HUES48 (cell line): ENCODE data around the gene TNKS2.
"Not testable (repeated sequence)": the region's sequence is repeated elsewhere in the genome, so short reads cannot be mapped to it uniquely, and the experiment has no call there.

Experiments
- H3K27ac ChIP-seq: one replicate; pipeline ENCODE4 v1.7.0; 2013; ENCODE audit warnings: low read depth, low read length, inconsistent platforms
- H3K27me3 ChIP-seq: 2 replicates; pipeline ENCODE4 v1.6.1; 2013; ENCODE audit warnings: mild to moderate bottlenecking, low read length; ENCODE audit not compliant: control insufficient read depth, insufficient read depth
- H3K36me3 ChIP-seq: 2 replicates; pipeline ENCODE4 v1.6.1; 2013; ENCODE audit warnings: low read length; ENCODE audit not compliant: control insufficient read depth, insufficient read depth
- H3K4me1 ChIP-seq: 2 replicates; pipeline ENCODE4 v1.6.1; 2013; ENCODE audit warnings: mild to moderate bottlenecking, low read length; ENCODE audit not compliant: control insufficient read depth, insufficient read depth
- H3K4me3 ChIP-seq: 2 replicates; pipeline ENCODE4 v1.5.1; 2013; ENCODE audit warnings: mild to moderate bottlenecking, low read depth, low read length
- H3K9ac ChIP-seq: 2 replicates; pipeline ENCODE4 v1.6.1; 2013; ENCODE audit warnings: mild to moderate bottlenecking, low read depth, low read length, moderate library complexity
- H3K9me3 ChIP-seq: 2 replicates; pipeline ENCODE4 v1.6.1; 2013; ENCODE audit warnings: low read length; ENCODE audit not compliant: control insufficient read depth, insufficient read depth

Gene TNKS2

GRCh38 chr10:91891125-91892001 is 93.1 kb downstream of the TNKS2 start:
- H3K36me3 ChIP-seq, result no peaks in the 10 kb centered on the region
- H3K4me1 ChIP-seq, result peaks cover 18% of the 10 kb centered on the region
- H3K4me3 ChIP-seq, result no peak overlapping the region
- H3K9ac ChIP-seq, result no peak overlapping the region
- no peak overlapping the region for H3K27ac ChIP-seq
- H3K9me3 ChIP-seq, result no peaks in the 10 kb centered on the region
- no peaks in the 10 kb centered on the region for H3K27me3 ChIP-seq

DNA sequence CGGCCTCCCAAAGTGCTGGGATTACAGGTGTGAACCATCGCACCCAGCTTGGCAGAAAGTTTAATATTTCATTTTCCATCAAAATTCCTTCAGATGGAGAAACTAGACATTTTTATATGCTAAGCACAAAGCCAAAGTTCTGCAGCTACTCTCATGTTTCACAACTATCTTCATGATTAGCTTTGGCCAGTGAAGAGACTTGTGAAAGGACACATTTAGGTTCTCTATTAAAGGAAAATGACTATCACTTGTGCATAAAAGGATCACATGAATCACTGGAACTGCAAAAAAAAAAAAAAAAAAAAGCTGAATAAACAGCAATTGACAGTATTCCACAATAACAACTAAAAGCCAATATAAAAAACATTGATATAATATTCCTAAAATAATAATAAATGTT is 94.8 kb downstream of the TNKS2 start:
- Histone ChIP-seq H3K9me3 (no peaks in the 10 kb centered on the region), H3K27me3 (no peaks in the 10 kb centered on the region), H3K9ac (no peak overlapping the region), H3K36me3 (no peaks in the 10 kb centered on the region), H3K27ac (no peak overlapping the region), H3K4me3 (no peak overlapping the region), H3K4me1 (peaks cover 5% of the 10 kb centered on the region)

DNA sequence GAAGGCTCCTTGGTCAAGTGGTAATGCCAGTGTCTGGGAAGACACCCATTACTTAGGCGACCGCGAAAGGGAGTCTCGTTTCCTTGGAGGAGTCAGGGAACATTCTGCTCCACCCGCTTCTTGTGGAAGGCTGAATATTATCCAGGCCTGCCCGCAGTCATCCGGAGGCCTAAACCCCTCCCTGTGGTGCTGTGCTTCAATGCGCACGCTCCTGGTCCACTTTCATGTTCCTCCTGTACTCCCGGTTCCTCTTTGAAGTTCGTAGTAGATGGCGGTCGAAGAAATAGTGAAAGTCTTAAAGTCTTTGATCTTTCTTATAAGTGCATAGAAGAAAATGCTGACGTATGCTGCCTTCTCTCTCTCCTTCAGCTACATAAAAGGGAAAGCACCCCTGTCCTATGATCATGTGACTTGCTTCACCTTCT is 96.0 kb downstream of the TNKS2 start:
- H3K9me3 ChIP-seq, H3K4me3 ChIP-seq, H3K9ac ChIP-seq, H3K36me3 ChIP-seq, H3K27ac ChIP-seq, H3K27me3 ChIP-seq, H3K4me1 ChIP-seq: not testable (repeated sequence)

- H3K9ac ChIP-seq, result no peak overlapping the region
- no peaks in the 10 kb centered on the region for H3K9me3 ChIP-seq
- no peaks in the 10 kb centered on the region for H3K4me1 ChIP-seq
- no peak overlapping the region for H3K27ac ChIP-seq
- H3K27me3 ChIP-seq, result no peaks in the 10 kb centered on the region
- no peak overlapping the region for H3K4me3 ChIP-seq
- H3K36me3 ChIP-seq, result no peaks in the 10 kb centered on the region
These were observed 98.1 kb downstream of the TNKS2 start for GRCh38 chr10:91896212-91896756.

DNA sequence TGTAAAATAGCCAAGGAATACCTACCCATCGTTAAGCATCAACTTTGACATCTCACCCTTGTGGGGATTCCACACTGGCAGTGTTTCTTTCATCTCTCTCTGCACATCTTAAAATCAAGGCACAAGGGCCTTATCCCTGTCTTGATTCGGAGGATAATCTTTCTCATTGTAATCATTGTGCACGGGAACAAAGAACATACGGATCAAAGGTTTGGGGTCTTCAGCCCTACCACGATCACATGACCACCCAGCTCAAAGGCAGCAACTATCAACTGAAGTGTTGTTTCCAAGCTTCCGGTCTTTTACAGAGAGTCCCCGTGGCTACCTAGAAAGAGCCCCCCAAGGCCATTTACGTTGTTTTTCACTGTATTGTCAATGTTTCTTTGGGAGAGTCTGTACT is 99.2 kb downstream of the TNKS2 start:
- H3K27ac ChIP-seq, result no peak overlapping the region
- H3K4me1 ChIP-seq, result peaks cover 6% of the 10 kb centered on the region; the same call in 1 of the 2 replicates
- H3K4me3 ChIP-seq, result no peak overlapping the region
- no peaks in the 10 kb centered on the region for H3K9me3 ChIP-seq
- no peaks in the 10 kb centered on the region for H3K36me3 ChIP-seq
- H3K27me3 ChIP-seq, result no peaks in the 10 kb centered on the region
- H3K9ac ChIP-seq, result no peak overlapping the region

DNA sequence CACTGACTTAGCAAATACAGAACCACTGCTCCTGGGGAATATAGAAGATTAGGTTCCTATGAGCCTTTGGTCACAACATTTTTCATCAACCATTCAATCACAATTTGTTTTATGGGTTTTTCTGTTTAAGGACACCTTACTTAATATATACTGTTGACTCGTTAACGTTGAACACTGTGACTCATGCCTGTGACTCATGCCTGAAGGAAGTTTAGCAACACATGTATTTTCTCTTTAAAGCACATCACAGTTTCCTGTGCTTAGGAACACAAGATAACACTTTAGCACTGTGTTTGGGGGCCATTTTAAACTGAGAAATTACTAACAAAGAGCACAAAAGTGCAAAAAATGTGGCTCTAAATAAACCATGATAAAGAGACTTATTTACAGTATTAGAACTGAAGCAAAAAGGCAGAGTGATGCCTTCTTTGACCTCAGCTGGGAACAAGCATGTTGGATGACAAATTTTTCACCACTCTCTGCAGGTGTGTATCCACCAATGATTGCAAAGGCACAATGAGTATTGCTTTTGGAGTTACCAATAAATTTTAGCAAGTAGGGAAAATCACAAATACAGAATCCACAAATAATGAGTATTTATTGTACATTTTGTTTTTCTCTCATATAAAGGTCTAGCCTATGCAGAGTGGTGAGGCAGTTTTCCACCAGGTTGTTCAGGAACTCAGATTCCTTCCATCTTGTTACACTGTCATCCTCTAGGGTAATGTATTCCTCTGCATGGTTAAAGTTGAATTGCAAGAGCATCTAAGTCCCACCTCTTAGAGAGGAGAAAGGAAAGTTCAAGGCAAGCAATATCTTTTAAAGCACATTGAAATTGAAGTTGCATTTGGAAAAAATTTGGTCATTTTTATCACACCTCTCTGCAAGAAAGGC is 103.8 kb downstream of the TNKS2 start:
- Histone ChIP-seq H3K36me3 (peaks cover 13% of the 10 kb centered on the region), H3K27ac (peak overlapping the region; percentile 73), H3K4me1 (peaks cover 9% of the 10 kb centered on the region; the same call in 1 of the 2 replicates), H3K4me3 (no peak overlapping the region), H3K27me3 (no peaks in the 10 kb centered on the region), H3K9ac (no peak overlapping the region), H3K9me3 (no peaks in the 10 kb centered on the region)

- Histone ChIP-seq H3K9me3 (no peaks in the 10 kb centered on the region), H3K27ac (no peak overlapping the region), H3K36me3 (peaks cover 16% of the 10 kb centered on the region), H3K4me1 (peaks cover 14% of the 10 kb centered on the region; the same call in 1 of the 2 replicates), H3K9ac (no peak overlapping the region), H3K4me3 (peak overlapping the region; percentile 88), H3K27me3 (no peaks in the 10 kb centered on the region)
These were observed 108.9 kb downstream of the TNKS2 start for GRCh38 chr10:91907033-91907594.

DNA sequence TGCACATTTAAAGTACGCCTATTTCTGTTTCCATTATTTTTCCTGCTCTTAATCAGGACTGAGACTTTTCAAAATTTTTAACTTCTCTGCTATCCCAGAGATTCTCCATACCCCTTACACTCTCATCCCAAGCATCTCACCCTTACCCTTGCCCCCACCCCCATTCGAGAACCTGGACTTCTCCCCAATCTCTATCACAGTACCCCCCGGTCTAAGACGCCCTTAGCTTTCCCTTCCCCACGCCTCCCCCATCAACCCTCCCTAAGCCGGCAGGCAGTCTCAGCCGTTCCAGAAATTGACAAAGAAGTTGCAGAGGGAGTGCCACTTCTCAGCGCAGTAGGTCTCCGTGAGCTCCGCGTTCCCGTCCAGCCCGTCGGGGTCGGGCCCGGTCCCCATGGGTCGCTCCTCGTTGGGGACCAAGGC is 109.7 kb downstream of the TNKS2 start:
- Histone ChIP-seq H3K36me3 (peaks cover 16% of the 10 kb centered on the region), H3K27ac (peak overlapping the region; percentile 44), H3K9me3 (no peaks in the 10 kb centered on the region), H3K4me1 (peaks cover 7% of the 10 kb centered on the region; the same call in 1 of the 2 replicates), H3K27me3 (no peaks in the 10 kb centered on the region), H3K4me3 (peak overlapping the region; percentile 88), H3K9ac (peak overlapping the region; percentile 44; the same call in 1 of the 2 replicates)

- Histone ChIP-seq H3K36me3 (peaks cover 16% of the 10 kb centered on the region), H3K4me1 (peaks cover 7% of the 10 kb centered on the region; the same call in 1 of the 2 replicates), H3K4me3 (peak overlapping the region; percentile 88), H3K27me3 (no peaks in the 10 kb centered on the region), H3K9me3 (no peaks in the 10 kb centered on the region), H3K27ac (peak overlapping the region; percentile 44), H3K9ac (peak overlapping the region; percentile 44; the same call in 1 of the 2 replicates)
These were observed 110.3 kb downstream of the TNKS2 start for GRCh38 chr10:91908337-91909116.
